ENCODE data around the gene NUDT4.

DNA sequence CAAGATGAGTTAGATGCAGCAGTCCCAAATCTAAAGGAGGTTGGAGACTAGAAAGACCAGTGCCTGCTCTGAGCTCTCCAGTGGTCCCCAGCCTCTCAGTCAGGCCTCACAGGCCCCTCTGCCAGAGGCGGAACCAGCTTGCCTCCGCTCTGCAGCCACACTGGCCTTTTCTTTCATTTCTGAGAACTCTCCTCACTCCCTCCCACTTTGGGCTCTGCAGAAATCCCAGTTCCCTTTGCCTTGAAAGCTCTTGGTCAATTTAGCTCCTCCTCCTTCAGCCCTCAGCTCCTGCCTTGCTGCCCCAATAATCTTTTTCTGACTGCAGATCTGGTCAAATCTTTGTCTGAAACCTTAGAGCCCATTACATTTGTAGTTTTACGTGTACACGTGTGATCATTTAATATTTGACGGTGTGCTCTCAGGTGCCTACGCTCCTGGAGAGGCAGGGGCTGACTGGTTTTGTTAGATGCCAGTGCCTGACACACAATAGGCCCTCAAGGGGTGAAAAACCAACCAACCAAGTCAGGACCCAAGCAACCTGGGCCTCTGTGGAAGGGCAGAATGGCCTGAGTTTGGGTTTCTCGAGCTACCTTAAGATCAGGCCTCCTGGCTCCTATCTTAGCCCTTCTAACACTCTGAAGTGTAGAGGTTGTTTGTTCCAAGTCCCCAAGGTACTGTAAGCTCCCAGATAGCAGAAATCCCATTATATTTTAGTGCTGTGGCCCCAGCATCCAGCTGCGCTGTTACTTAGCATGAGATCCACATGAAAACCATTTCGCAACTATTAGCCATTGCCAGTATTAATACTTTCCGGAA lies 1.1 kb upstream of the NUDT4 start:
- TF ChIP-seq, protein P1, sequence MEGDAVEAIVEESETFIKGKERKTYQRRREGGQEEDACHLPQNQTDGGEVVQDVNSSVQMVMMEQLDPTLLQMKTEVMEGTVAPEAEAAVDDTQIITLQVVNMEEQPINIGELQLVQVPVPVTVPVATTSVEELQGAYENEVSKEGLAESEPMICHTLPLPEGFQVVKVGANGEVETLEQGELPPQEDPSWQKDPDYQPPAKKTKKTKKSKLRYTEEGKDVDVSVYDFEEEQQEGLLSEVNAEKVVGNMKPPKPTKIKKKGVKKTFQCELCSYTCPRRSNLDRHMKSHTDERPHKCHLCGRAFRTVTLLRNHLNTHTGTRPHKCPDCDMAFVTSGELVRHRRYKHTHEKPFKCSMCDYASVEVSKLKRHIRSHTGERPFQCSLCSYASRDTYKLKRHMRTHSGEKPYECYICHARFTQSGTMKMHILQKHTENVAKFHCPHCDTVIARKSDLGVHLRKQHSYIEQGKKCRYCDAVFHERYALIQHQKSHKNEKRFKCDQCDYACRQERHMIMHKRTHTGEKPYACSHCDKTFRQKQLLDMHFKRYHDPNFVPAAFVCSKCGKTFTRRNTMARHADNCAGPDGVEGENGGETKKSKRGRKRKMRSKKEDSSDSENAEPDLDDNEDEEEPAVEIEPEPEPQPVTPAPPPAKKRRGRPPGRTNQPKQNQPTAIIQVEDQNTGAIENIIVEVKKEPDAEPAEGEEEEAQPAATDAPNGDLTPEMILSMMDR (conservative IDR thresholded peaks at IDR 0.05) = no peak
- TF ChIP-seq EZH2 (IDR thresholded peaks at IDR 0.05; ENCODE audit: low read depth) = no peak

Measured in PC-9 (cell line).